Endometrium (tissue), 2 donors: Measurements from ENCODE around the gene PHF13.
"Not testable (repeated sequence)": the region's sequence is repeated elsewhere in the genome, so short reads cannot be mapped to it uniquely, and the experiment has no call there.

ENCODE experiments used
- FAIRE-seq: peaks from 2 replicates; lab custom pipeline; 2012; peaks lifted over from hg19 to GRCh38; lab: Jason Lieb, UNC
- donor health status: control.
- donor health status: control.

PHF13 gene

DNA sequence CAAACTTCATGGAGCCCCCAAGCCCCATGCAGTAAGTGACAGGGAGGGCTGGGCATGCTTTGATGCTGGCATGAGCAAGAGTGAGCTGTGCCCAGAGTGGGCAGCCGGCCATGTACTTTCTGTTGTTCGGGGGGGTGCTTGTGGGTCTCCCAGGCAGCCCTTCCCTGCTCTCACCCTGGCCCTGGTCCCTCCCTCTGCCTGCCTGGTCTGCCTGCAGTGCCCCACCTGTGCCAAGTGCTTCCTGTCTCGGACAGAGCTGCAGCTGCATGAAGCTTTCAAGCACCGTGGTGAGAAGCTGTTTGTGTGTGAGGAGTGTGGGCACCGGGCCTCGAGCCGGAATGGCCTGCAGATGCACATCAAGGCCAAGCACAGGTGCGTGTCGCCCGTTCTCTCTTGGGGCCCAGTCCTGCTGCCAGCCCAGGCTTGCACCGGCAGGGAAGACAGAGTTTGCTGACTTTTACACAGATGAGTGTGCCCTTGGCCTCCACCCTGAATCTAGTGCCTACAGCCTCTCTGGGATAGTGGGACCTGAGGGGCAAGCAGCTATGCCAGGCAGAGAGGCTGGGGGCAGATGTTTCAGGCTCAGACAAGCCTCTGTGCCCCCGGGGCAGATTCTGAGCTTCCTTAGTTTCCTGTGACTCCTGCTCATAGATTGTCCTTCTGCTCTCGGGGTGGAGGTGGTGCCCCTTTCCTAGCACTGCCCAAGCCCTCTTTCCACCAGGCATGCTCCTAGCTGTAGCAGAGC lies 26.1 kb upstream of the PHF13 start:
- FAIRE-seq: no peak

DNA sequence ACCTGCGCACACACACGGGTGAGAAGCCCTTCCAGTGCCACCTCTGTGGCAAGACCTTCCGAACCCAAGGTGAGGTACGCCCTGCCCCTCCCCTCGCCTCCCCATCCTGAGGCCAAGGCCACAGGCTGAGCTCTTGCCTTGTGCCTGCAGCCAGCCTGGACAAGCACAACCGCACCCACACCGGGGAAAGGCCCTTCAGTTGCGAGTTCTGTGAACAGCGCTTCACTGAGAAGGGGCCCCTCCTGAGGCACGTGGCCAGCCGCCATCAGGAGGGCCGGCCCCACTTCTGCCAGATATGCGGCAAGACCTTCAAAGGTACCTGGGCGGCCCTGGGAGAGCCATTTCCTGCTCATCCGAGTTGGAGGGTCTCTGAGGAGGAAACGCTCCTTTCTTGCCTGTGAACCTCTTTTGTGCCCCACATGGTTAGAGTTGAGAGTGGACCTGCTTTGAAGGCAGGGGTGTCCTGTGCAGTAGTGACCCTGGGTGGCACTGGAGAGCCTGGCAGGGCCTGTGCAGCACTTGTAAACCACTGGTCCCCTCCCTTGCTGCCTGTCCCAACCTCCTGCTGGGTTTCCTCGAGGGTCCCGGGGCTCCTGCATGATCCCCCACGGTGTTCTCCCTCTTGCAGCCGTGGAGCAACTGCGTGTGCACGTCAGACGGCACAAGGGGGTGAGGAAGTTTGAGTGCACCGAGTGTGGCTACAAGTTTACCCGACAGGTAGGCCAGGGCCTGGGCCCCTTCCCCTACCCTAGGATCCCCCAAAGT lies 25.2 kb upstream of the PHF13 start:
- no peak for FAIRE-seq

DNA sequence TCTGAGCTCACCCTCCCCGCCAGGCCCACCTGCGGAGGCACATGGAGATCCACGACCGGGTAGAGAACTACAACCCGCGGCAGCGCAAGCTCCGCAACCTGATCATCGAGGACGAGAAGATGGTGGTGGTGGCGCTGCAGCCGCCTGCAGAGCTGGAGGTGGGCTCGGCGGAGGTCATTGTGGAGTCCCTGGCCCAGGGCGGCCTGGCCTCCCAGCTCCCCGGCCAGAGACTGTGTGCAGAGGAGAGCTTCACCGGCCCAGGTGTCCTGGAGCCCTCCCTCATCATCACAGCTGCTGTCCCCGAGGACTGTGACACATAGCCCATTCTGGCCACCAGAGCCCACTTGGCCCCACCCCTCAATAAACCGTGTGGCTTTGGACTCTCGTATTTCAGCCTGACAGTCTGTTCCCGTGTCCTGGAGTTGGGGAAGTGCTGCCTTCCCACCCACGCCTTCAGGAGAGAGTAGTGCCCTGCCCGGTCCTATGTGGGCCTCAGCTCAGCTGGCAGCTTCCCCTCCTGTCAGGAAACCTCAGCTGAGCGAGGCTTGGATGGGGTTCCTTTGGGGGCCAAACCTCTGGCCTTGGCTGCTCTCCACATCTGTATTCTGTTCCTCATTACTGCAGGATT lies 24.5 kb upstream of the PHF13 start:
- no peak for FAIRE-seq

DNA sequence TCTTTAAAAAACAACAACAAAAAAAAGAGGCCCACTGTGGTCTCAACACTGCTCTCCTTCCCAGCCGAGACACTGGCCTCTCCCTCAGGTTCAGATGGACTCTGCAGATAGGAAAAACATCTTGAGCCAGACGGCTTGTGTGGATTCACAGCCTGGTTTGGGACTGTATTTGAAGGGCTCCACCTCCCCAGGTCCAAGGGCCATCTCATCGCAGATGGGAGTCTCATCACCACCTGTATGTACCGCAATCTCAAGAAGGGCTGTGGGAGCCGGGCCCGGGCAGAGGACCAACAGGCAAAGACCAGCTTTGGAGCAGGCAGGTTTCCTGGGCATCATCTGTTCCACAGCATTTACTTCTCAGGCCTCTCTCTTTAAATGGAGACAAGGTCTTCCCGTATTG lies 23.5 kb upstream of the PHF13 start:
- no peak for FAIRE-seq

DNA sequence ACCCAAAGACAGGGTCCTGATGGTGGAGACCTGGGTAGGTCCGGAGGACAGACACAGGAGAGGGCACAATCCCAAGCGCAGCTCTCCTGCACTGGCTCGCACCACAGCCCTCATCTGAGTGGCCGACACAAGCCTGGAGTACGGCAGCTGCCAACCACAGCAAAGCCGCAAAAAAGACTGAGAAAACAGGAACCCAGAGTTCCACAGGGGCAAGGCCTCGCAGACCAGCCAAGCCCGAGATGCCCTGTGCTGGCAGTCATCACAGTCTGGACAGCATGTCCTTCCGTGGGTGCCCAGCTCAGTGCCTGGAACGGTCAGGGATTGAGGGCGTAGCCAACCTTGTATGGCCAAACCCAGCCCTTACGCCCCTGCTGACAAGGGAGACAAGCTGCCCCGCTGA lies 22.3 kb upstream of the PHF13 start:
- FAIRE-seq: no peak

DNA sequence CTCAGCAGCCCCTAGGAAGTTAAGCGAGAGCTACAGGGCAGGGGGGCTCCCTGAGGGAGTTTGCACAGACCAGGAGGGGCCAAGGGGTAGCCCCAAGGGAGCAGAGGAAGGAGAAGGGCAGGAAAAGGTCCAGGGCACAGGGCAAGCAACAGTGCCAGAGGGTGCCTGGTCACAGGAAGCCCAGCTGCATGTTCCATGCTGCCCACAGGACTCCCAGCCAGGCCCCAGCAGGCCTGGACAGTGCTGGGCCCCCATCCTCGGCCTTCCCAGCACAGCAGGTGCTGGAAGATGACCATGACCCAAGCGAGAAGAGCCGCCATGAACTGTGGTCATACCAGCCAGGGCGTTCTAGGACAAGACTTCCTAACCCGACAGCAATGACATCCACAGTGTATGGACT lies 21.9 kb upstream of the PHF13 start:
- no peak for FAIRE-seq

DNA sequence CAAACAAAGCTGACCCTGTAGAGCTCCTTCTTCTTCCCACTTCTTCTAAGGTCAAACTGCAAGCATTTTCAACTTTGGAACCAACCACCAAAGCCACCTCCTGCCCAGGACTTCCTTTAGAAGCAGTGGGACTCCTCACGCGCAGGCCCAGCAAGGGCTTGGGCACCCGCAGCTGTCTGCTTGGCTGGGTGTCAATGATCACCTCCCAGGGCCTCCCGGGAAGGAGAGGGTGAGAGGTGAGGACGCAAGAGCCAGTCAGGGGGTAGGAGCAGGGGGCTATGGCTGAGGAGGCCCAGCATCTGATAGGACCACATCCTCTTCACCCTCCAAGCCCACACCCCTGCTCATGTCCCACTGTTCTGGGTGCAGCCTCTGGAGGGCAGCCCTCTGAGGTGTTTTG lies 21.1 kb upstream of the PHF13 start:
- FAIRE-seq: no peak

DNA sequence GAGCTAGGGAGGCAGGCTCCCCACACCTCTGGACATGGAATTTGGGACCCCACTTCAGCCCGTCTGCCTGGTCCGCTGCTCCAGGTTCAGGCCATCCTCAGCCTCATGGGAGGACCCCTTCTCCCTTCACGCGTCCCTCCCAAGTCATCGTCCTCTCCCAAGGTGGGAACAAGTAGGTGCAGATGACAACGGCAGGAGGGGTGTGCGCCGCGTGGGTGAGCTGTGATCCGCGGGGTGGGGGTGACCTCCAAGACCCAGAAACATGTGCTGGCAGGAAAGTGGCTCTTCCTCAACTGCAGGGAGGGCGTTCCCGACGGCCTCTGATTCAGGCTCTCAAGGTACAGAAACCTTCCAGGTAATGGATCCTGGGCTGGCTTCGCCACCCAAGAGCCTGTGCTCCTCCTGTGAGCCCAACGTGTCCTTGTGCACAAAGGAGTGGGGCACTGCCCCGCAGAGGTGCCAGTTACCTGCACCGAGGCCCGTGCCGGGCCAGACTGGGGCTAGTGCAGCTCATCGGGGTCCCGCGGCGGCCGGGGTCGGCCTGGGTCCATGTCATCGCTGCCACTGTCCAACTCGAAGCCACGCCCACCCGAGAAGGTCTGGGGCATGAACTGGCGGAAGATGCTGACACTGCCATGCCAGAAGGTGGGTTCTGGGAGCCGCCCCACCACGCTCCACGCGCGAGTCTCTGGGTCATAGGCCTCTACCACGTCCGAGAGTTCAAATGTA lies 20.5 kb upstream of the PHF13 start:
- FAIRE-seq: no peak

DNA sequence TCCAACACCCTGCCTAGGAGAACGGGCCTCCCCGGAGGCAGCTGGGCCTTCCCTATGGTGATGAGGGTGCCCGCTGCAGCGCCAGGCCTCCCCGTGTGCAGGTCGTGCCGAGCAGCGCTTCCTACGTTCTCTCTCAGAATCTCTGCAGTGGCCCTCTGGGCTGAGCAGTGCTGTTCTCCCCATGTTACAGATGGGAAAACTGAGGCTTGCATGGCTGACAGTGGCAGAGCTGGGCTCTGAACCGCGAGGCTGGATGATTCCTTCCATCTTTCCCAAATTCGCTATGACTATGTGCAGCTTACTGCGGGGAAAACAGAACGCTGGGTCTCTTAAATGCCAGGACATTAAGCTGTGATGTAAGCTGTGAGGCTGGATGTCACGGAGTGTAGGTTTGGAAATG lies 19.7 kb upstream of the PHF13 start:
- FAIRE-seq: no peak

DNA sequence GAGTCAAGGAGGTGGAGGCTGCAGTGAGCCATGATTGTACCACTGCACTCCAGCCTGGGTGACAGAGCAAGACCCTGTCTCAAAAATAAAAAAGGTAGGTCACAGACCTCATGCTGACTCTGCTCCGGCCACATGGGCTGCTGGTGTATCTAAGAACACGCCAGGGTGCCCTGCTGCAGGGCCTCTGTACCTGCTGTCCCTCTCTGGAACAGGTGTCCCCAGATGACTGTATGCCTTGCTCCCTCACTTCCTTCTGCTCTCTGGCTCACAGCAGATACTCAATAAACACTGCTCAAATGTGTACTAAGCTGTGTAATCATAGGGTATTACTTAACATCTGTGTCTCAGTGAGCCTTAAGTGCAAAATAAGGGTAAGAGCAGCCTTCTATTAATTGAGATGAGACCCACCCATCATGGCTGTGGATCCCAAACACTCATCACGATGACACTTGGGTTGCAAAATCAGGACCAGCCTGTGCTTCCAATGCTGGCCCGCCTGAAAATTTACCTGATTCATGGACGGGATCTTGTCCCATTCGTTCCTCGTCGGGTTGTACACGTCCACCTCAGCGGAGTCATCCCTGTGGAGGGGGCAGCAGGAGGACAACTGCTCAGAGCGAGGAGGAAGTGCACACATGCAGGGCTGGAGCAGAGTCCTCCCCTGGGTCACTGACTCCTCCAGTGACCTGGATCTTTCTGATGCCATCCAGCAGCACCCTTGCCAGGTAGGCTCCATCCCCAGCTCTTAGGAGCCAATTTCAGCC lies 18.4 kb upstream of the PHF13 start:
- FAIRE-seq: no peak

DNA sequence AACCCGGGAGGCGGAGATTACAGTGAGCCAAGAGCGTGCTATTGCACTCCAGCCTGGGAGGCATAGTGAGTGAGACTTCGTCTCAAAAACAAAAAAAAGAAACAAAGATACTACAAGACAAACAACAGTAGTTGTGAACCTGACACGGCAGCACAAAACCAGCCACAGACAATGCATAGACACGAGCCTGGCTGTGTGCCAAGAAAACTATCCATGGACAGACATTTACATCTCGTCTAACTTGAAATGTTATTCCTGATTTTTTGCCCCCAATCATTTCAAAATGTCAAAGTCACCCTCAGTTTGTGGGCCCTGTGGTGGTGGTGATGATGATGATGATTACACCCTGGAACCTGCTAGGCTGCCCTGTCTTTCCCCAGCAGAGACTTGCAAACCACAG lies 17.2 kb upstream of the PHF13 start:
- no peak for FAIRE-seq

DNA sequence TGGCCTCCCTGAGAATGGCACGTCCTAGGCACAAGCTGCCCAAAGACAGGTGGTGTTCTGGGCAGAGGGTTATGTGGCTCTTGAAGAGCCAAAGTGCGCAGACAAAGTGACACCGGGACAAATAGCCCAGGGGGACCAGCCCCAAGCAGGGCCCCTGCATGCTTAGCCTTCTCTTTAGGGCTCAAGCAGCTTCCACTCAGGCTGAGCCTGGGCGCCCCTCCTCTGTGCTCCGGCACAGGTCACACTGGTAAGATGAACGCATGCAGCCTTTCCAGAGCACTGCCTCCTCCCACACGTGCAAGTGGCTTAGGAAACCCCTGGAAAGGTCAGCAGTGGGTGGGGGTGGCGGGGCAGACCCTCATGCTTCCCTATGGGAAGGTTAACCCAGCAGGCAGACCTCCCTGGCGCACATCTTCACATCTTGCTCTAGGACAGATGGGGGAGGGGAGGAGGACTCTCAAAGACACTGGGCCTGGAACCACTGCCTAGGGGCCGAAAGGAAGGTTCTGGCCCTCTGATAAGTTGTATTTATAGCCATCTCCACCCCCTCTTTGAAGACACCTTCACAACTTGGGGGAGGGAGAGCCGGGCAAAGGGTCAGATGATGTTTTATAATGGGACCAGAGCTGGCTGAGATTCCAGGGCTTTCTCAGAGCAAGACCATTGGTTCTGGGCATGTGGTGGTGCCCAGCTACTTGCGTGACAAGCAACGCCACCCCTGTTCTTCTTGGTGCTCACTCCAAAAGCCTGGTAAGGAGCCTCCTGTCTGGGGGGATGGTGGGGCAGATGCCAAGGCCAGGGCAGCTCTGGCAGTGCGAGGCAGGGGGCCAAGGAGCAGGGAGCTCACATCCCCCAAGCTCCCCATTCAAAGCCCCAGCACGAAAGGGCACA lies 16.4 kb upstream of the PHF13 start:
- no peak for FAIRE-seq

DNA sequence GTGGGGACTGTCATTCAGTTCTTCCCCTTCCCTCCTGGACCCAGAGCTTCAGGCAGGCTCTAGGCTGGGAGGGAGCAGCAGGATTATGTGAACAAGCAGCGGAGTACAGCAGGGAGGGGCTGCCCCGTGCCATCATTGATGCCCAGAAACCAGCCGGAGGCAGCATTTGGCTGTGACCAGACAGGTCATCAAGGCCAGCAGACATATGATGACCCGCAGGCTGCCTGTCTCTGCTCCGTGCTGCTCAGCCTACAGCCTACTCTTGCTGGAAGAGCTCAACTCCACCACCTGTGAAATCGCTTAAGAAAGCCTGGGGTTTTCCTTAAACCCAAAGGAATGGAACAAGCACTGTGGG lies 15.8 kb upstream of the PHF13 start:
- FAIRE-seq: no peak

DNA sequence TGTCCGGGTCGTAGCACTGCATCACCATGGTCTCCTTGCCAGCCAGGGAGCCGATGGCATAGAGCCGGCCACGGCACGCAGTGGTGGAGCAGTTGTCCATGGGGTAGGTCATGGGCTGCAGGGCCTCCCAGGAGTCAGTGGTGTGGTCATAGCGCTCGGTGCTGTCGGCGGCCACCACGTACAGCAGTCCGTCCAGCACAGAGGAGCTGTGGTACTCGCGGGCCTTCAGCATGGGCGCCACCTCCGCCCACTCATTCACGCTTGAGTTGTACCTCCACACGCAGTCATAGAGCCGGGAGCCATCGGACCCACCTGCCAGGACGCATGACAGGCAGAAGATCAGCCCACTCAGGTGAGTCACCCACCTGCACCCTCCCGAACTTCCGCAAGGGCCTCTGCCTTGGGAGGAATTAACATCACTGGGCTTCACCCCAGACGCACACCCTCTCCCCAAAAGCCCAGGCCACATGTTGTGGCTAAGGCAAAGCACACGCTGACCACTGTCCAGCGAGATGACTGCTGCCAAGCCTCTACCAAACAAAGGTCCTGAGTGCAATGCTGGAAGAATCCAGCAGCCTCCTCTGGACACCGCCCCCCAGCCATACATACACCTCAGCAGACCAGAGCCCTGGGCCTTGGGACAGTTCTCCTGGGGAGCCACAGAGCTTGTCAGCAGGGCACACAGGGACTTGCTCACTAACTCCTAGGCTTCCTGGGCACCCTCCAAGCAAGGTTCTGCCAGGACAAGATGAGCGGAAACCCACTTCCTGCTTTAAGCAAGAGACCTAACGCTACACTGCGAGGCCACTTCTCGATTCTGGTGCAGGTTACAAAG lies 14.2 kb upstream of the PHF13 start:
- no peak for FAIRE-seq

DNA sequence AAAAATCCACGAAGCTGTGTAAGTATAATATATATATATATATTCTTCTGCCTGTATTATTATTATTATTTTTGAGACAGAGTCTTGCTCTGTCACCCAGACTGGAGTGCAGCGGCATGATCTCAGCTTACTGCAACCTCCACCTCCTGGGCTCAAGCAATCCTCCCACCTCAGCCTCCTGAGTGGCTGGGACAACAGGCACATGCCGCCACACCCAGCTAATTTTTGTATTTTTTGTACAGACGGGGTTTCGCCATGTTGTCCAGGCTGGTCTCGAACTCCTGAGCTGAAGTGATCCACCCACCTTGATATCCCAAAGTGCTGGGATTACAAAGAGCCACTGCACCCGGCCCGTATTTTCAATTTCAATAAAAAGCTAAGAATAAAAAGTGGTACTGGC lies 13.5 kb upstream of the PHF13 start:
- not testable (repeated sequence) for FAIRE-seq

DNA sequence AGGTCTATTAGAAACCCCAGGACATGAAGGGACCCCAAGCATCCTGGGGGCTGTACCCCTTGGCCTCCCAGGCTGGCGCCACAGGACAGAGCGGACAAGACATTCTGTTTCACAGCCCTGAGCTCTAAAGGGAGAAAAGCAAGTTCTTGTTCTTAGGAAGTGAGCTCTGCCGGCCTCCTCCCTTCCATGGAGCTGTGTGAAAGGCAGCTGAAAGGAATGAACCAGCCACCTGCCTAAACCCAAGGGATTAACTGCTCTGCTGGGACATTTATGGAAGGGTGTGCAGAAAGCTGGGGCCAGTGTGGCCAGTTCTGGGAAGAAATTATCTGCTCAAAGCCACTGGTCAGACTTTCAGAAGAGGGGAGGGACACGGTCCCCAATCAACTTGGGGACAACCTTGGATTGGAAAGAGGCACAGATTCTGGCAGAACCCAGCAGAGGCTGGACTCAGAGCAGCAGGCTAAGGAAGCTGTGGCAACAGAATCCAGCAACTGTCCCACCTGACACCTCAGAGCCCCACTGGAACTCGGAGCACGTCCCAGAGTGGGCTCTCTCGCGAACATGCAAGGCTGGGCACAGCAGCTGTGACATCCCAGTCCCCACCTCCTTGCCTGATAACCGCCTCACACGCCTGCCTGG lies 13.0 kb upstream of the PHF13 start:
- FAIRE-seq: no peak

DNA sequence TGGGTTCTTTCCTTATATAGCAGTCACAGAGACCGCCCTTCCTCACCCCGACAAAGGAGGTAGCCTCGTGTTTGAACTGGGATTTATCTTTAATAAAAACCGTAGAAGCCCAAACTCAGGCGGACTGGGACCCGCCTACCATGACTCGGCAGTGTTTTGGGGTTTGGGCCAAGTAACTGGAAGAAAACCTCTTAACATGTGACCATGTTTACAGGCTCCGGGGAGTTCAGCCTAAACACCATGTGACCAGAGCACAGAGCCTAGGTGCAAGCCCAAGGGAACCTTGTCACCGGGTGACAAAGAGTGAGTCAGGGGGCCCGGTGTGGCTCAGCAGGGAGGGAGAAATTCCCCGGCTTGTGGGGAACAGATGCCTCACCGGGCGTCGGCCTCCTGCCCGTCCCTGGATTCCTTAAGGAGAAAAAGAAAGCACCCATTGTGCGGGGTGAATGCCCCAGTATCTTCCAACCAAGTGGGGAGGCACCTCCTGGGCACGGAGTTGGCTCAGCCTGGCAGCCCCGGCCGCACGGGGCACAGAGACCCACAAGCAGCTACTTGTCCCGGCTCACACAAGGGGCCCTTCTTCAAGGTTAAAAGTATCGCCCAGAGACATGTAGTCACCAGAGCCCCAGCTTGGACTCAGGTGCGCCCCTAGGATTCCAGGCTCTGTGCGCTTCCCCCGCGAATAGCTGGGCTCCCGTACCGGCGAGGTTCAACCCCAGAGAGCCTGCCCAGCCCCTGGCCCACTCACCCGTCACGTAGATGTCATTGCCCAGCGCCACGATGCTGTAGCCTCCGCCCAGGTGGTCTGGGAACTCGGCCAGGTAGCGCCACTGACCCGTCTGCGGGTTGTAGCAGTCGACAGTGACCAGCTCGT lies 12.2 kb upstream of the PHF13 start:
- peak; percentile 35 for FAIRE-seq

DNA sequence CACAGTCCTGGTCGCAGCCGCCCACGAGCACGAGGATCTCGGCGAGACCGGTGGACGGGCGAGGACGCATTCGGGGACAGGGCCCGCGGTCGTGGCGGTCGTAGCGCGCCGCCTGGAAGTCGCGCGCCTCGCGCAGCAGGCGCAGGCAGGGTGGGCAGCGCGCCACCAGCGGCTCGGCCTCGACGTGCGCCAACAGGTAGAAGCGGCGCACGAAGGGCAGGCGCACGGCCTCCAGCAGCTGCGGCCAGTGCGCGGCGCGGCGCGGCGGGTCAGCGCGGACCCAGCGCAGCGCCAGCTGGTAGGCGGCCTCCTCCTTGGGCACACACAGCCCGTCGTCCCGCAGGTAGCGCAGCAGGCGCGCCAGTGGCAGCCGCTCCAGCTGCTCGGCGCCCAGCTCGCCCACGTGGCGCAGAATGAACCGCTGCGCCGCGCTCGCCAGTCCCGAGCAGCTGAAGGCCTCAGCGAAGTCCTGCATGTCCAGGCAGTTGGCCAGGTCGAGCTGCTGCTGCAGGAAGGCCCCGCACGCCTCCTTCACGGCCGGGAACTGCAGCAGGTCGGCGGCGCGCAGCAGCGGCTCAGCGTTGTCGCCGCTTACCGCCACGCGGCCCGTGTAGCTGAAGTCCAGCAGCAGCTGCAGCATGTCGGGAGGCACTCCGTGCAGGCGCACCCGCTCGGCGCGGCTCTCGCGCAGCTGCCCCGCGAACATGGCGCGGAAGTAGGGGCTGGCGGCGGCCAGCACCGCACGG lies 11.4 kb upstream of the PHF13 start:
- FAIRE-seq: no peak
